ENCODE data around the gene BFSP2.

The BFSP2 gene

DNA sequence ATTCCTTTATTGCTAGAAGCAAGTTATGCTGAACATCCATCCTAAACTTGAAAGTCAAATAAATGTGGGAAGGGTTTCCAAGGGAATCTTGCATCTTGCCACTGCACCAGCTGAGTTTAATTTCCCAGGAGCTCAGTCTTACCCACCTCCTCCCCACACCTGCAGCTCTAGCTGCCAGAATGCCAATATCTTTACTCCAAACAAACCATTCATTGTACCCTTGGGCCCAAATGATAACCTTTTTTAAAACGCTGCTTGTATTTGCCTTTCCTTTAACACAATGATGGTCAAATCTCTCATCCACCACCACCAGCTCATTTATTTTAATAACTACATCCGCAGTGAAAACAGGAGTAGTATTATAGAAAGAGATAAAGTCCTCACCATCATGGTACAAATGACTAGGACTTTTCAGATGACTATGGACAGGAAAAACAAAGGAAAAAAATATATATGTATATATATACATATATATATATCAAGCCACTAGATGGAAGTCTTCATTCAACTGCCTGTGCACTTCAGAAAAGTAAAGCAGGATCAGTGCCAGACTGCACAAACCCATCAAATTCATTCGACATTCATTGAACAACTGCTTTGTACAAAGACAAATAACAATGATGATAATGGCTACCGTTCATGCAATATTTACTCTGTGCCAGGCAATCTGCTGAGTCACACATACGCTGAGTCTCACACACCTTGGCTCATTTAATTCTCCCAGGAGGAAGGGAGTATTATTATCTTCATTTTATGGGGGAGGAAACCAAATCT is 44.0 kb downstream of the BFSP2 start:
- peak; percentile 55 for DNase-seq (ENCODE audit: low read depth)
- TF ChIP-seq CTCF (IDR thresholded peaks at IDR 0.05; ENCODE audit: insufficient read depth, low read depth, low read length, missing control alignments), result no peak
- no peak overlapping the region for H3K4me3 ChIP-seq (ENCODE audit: low read depth, low read length)

- DNase-seq (ENCODE audit: low read depth), result no peak
- H3K4me3 ChIP-seq (ENCODE audit: low read depth, low read length), result no peak overlapping the region
- no peak for TF ChIP-seq CTCF (IDR thresholded peaks at IDR 0.05; ENCODE audit: insufficient read depth, low read depth, low read length, missing control alignments)
These were observed 44.5 kb downstream of the BFSP2 start for GRCh38 chr3:133444423-133444774.

GRCh38 chr3:133445108-133445507 is 45.3 kb downstream of the BFSP2 start:
- H3K4me3 ChIP-seq (ENCODE audit: low read depth, low read length), result no peak overlapping the region
- DNase-seq (ENCODE audit: low read depth), result peak; percentile 68
- no peak for TF ChIP-seq CTCF (IDR thresholded peaks at IDR 0.05; ENCODE audit: insufficient read depth, low read depth, low read length, missing control alignments)

- TF ChIP-seq CTCF (IDR thresholded peaks at IDR 0.05; ENCODE audit: insufficient read depth, low read depth, low read length, missing control alignments), result no peak
- peak overlapping the region; percentile 6 for H3K4me3 ChIP-seq (ENCODE audit: low read depth, low read length)
- DNase-seq (ENCODE audit: low read depth), result peak; percentile 62
These were observed 48.1 kb downstream of the BFSP2 start for GRCh38 chr3:133447750-133448477.

- peak overlapping the region; percentile 22 for H3K4me3 ChIP-seq (ENCODE audit: low read depth, low read length)
- peak; percentile 97 for DNase-seq (ENCODE audit: low read depth)
- TF ChIP-seq CTCF (IDR thresholded peaks at IDR 0.05; ENCODE audit: insufficient read depth, low read depth, low read length, missing control alignments), result no peak
These were observed 48.7 kb downstream of the BFSP2 start for GRCh38 chr3:133448478-133449122.

- no peak overlapping the region for H3K4me3 ChIP-seq (ENCODE audit: low read depth, low read length)
- no peak for TF ChIP-seq CTCF (IDR thresholded peaks at IDR 0.05; ENCODE audit: insufficient read depth, low read depth, low read length, missing control alignments)
- no peak for DNase-seq (ENCODE audit: low read depth)
These were observed 51.5 kb downstream of the BFSP2 start for GRCh38 chr3:133451309-133451708.
